GM21619 (cell line): ENCODE results near the gene LDLR.
"Not testable (repeated sequence)": the region's sequence is repeated elsewhere in the genome, so short reads cannot be mapped to it uniquely, and the experiment has no call there.

Experiments used
- ATAC-seq: cut with Tn5 transposase; IDR thresholded peaks from one replicate; pipeline ENCODE4 v1.9.1; 2021; ENCODE audit not compliant: unreplicated experiment

Gene LDLR

DNA sequence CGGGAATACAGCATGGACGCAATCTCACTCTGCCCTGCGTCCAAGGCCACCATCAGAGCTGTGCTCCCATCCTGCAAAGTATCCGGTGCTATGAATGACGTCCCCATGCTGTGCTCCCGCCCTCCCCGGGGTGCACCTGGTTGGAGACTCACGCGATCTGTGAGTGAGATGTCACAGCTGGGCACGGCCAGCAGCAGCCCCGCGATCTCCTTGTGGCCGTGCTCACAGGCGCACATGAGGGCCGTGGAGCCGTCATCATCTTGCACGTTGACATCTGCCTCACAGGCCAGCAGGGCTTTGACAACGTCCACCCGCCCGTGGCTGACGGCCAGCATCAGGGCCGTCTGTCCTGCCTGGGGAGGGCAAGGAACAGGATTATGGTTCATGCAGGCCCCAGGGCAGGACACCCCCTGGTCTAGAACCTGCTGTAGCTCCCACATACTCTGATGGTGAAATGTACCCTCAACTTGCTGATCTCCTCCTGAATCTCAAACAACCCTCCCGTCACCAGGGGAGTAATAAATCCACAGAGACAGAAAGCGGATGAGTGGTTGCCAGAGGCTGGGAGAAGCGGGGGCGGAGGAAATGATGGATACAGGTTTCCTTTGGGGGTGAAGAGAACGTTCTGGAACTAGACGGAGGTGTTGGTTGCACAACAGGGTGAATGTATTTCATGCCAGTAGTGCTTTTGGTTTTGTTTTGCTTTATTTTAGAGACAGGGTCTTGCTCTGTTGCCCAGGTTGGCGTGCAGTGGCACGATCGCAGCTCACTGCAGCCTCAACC is 80.8 kb downstream of the LDLR start:
- no peak for ATAC-seq

DNA sequence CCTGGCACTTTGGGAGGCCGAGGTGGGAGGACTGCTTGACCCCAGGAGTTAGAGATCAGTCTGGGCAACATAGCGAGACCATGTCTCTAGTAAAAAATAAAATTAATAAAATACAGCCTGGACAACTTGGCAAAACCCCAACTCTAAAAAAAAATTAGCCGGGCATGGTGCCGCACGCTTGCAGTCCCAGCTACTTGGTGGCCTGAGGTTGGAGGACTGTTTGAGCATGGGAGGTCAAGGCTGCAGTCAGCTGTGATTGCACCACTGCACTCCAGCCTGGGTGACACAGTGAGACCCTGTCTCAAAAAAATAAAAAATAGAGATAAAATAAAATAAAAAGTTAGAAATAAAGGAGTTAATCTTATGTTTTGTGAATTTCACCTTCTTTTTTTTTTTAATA is 81.9 kb downstream of the LDLR start:
- ATAC-seq = no peak

GRCh38 chr19:11172576-11172975 is 83.3 kb downstream of the LDLR start:
- ATAC-seq = no peak

GRCh38 chr19:11173516-11174155 is 84.4 kb downstream of the LDLR start:
- no peak for ATAC-seq

DNA sequence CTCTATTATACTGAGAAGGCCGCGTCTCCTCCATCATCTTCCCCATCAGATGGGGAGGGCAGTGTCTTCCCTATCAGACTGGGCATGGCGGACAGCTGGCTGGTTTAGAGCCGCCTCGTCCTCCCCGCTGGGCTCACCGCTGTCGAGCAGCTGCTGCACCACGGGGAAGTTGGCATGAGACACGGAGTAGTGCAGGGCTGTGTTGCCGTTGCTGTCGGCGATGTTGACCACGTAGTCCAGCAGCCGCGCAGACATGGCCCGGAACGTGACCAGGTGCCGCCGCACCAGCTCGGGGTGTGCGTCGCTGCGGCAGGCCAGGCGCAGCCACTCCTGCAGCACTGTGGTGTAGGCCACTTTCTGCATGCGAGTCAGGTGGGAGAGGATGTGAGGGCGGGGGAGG is 85.1 kb downstream of the LDLR start:
- no peak for ATAC-seq

DNA sequence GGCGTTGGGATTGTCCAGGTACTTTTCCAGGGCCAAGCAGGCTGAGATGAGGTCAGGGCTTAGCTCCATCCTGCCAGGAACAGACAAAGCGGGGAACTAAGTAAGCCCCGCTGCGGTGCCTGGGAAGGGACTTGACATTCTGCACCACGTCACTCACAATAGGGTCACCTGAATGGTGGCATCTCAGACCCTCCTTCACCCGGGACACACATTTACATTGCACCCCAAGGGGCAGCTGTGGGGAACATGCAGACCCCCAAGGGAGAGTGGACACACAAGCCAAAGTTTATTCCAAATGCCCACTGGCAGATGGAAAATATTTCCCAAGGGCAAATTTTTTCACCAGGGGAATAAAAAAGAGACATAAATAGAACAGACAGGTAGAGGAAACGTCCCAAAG is 86.7 kb downstream of the LDLR start:
- ATAC-seq = no peak

DNA sequence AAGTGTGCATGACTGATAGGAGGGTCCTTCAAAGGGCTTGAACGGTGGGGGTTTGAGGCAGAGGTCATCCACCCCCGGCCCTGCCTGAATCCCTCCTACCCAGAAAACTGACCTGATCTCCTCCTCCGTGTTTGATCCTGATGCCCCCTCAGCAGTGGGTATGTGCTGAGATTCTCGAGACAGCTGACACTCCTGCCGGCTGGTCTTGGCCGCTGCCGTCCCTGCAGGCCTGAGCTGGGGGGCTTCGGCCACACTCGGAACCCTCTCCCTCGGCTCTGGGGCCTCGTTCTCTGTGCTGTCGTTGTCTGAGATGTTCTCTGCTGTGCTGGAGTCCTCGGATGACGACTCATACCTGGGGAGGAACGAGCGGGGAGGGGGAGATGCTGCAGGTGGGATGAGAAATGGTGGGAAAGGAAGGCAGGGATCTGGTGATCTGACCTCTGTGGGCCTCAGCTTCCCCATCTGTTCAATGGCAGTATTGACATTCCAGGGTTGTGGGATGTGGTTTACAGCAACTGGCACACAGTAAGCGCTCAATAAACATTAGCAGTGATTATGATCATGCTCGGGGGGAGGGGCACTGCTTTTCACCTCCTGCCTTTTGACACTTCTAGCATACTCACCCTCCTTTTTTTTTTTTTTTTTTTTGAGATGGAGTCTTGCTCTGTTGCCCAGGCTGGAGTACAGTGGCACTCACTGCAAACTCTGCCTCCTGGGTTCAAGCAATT is 87.4 kb downstream of the LDLR start:
- ATAC-seq = no peak

- no peak for ATAC-seq
Observed at GRCh38 chr19:11177592-11177991, 88.3 kb downstream of the LDLR start.

GRCh38 chr19:11179145-11179465 is 89.8 kb downstream of the LDLR start:
- not testable (repeated sequence) for ATAC-seq

DNA sequence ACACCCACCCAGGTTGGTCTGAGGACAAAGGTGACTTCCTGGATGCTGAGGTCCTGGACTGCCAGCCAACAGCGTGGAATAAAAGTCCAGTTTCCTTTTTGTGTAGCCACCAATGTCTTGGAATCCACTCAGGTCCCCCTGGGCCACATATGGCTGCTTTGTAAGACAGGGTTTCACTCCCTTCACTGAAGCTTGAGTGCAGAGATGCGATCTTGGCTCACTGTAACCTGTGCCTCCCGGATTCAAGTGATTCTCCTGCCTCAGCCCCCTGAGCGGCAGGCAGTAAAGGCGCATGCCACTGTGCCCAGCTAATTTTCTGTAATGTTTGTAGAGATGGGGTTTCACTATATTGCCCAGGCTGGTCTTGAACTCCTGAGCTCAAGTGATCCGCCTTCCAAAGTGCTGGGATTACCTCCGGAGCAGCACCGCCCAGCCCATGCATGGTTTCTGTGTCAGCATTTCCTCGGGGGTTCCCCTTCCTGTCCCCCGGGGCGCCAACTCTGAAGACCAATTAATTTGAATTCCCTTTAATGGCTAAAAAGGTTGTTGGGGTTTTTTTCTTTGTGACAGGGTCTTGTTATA is 90.5 kb downstream of the LDLR start:
- peak; percentile 57 for ATAC-seq

GRCh38 chr19:11180346-11180745 is 91.1 kb downstream of the LDLR start:
- ATAC-seq = no peak

DNA sequence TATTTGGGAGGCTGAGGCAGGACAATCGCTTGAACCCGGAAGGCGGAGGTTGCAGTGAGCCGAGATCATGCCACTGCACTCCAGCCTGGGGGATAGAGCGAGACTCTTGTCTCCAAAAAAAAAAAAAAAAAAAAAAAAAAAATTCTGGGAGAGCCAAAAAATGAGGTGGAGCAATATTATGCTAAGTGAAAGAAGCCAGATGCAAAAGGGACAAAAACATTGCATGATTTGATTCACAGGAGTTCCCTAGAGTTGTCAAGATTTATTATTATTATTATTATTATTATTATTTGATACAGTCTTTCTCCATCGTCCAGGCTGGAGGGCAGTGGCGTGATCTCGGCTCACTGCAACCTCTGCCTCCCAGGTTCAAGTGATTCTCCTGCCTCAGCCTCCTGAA is 91.7 kb downstream of the LDLR start:
- not testable (repeated sequence) for ATAC-seq

GRCh38 chr19:11181488-11181887 is 92.2 kb downstream of the LDLR start:
- ATAC-seq = no peak
